GM19099 (cell line): ENCODE results near the gene SETBP1.

ENCODE experiments used
- POLR2A ChIP-seq: IDR thresholded peaks from 3 replicates; pipeline ENCODE4 v1.6.1; 2011; ENCODE audit warnings: low read depth; ENCODE audit not compliant: insufficient read length; ENCODE audit errors: extremely low read depth

SETBP1 gene

DNA sequence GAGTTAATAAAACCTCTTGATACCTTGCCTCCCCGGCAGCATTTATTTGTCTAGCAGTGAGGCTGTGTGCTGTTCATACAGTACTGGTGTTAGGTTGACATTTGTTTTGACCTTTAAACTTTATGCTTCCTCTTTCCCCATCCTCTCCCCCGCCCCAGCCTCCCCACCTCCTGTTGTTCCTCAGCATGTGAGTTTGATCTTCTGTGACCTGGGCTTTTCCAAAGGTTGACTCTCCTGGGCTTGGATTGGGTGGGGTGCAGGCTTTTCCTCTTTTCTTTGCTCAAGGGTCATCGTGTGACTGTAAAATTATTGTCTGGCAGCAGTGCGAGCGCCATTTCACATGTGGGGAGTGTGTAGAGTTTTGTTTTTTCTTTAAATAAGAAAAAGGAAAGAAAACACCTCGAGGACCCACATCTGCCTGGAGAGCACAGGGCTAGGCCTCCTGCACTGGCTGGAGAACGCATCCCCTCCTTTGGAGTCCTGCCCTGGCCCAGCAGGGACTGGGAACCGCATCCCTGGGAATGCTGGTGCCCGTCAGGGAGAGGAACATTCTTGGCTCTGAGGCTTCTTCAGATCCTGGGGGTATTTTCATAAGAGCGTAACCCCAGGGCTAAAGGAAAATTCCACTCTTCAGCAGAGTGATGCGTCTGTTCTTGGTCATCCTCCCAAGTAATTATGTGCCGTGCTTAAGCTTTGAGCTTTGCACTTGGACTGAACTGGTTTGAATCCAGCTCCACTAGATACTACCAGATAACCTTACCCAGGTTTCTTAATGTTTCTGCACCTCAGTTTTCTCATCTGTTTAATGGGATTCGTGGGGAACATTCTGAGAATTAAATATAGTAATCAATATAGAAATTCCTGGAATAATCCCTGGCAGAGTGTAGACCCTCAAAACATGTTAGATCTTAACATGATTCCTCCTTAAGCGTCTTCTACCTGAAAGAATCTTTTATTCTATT lies 91.5 kb downstream of the SETBP1 start:
- TF ChIP-seq POLR2A = no peak

DNA sequence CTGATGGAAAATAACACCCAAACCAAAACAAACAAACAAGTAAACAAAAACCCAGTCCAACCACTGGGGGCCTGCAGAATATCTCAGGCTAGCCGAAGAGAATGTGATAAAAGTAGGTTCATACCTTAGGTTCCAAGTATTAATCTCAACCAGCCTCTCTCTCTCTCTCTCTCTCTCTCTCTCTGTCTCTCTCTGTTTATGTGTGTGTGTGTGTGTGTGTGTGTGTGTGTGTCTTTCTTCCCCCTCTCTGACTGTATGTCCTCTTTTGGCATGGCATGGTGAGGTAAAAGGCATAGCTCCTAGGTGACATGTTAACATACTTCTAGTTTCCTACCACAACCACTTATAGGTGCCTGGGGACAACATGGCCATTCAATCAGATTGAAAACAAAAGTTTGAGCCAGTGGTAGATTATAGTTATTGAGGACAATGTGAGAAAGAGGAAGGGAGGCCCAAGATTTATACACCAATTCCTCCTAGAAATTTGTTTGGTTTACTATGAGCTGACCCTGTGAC lies 93.0 kb downstream of the SETBP1 start:
- TF ChIP-seq POLR2A = no peak

DNA sequence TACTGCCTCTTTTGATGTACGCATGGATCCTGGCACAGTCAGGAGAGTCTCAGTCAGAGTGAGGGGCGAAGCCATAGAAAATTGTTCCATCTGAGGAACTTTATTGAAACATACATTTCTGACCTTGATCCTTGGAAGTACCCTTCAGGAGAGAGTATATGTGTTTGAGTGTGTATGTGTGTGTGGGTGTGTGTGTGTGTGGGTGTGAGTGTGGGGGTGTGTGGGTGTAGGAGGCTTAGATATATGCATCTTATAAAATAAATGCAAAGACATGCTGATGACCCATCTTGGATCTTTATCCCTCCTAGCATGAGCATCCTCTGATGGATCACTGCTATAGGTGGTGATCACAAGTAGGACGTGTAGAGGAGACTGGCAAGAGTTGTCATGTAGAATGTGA lies 93.5 kb downstream of the SETBP1 start:
- no peak for TF ChIP-seq POLR2A

DNA sequence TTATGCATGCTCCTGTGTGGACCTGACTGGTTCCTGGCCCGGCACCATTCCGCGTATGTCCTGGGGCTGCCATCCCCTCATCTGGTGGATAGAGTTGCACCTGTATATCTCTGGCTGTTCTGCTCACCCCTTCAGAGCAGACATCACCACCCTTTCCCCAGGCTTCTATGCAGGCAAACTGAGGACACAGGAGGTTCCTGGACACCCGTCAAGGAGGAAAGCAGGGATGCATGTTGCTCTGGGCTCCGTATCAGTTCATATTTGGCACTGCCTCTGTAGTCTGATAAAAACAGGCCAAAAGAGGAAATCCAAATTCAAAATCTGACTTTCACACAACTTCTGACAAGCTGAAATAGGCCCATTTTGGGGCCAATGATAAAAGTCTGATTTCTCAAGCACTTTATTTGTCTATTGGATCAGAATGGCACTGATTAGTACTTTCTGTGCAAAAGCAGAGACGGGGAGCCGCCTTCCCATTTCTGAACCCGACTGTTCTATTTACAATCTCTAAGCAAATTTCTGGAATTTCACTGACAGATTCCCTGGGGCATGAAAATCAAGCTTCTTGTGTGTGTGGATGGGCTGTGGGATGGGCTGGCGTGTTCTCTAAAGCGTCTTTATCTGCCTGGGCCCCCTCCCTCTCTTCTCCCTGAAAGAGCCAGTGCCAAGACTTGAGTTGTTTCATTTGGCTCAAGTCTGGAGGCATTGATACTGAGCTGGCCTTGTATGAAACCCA lies 96.9 kb downstream of the SETBP1 start:
- no peak for TF ChIP-seq POLR2A

DNA sequence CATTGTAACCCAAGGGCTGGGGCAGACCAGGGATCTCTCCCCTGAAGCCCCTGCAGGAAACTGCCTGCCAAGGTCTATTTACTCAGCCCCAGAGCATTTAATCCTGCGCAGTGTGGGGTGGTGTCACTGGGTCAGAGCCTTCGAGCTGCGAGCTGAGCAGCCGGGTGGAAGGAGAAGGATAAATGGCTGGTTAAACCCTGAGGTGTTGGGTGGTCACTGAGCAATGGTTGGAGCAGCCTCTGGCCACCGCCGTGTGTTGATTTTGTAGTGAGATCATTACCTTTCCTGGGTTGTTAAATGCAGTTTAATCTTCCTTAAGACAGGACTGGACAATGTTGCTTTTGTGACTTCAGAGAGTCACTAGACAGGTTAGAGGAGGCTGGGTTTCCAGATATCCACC lies 98.1 kb downstream of the SETBP1 start:
- no peak for TF ChIP-seq POLR2A

DNA sequence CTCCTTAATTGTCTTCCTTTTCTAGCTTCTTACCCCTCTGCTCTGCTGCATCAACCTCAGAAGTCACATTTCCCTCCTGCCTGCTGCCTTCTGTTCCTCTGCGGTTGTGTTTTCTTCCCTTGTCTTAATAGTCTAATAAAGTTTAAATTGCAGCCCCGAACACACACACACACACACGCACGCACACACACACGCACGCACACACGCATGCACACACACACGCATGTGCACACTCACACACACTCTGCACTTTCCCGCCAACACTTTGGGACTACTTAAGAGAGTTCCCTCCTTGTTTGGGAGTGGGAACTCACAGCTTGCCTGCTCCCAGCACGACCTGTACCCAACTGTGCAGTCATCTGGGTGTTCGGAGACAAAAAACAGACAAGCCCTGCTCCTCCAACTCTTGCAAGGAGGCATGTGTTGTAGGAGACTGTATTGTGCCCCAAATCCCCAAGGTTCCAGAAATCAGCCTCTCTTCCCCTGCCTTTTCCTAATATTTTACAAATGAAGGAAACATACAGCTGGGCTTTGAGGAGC lies 99.1 kb downstream of the SETBP1 start:
- TF ChIP-seq POLR2A = no peak

DNA sequence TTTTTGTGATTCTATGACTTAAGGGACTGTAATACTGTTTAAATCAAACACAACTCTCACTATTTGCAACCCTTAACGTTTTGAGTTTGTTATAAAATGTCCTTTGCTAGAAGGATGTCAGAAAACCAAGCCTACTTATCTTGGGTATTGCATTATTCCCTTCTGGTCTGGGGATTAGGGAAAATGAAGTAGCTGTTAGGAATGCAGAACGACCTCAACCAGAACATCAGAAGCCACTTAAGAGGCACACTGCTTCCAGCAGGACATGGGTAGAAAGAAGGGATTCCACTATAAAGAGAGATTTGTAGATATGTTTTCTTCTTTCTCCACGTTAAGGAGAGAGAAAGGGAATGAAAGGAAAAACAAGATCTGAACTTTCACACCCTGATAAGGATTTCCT lies 101.2 kb downstream of the SETBP1 start:
- TF ChIP-seq POLR2A = no peak

DNA sequence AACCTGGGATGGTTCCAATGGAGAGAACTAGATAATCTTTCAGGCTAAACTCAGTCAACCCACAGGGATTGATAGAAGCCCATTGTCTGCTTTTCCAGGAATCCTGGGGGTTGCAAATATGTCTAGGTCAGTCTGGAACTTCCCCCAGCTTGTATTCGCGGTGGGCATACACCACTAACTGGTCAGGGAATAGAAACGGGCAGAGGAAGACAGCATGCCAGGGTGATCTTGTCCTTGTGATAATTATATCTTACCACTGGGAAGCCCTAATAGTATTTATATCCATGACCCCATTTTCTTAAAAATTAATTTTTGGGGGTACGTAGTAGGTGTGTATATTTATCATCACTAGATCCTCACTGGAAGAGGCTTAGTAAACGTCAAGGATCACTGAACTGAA lies 101.9 kb downstream of the SETBP1 start:
- no peak for TF ChIP-seq POLR2A

DNA sequence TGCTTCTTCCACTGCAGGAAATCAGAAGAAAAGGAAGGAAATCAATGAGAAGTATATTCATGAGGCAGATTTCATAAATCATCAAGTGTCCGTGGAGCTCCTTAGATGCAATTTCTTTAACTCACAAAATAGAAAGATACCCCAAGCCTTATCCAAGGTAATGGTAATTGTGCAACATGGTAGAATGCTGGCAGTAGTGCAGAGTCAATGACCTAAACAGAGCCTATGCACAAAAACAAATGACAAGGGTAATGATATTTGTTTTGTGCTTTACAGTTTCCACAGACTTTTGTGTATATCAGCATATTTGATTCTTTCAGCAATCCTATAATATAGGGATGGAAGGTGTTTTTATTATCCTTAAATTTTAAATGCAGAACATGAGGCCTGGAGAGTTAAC lies 102.7 kb downstream of the SETBP1 start:
- no peak for TF ChIP-seq POLR2A

DNA sequence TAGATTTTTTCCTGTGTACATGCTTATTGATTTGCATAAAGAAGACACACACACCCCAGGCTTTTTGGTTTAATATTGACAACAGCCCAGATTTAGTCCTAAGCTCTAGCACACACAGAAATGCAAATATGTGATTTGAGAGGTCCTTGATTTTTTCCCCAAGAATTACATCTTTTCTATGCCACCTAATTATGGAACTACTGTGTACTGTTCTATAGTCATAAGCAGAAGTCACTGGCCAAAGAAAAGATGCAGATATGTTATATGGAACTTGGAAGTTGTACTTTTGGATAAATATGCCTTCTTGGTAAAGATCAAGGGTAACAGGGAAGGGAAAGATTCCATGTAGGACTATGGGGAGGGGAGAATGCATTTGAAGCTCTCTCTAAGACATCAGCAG lies 105.6 kb downstream of the SETBP1 start:
- no peak for TF ChIP-seq POLR2A

DNA sequence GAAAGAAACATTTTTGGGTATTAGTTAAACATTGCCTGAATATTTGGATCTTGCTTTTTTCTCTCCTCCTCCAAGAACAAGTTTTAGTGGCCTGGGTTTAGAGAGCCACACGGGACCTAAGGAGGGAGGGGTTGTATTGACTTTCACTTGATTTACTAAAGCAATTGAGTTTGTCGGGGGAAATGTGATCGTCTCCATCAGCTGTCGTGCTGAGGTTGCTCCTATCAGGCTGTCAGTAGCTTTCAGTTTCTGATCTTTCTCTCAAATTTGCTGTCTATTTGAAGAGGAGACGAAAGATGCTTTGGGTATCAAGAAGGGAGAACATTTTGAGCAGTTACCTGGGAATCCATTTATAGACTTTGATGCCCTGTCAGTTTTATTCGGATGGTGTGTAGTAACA lies 106.0 kb downstream of the SETBP1 start:
- no peak for TF ChIP-seq POLR2A

DNA sequence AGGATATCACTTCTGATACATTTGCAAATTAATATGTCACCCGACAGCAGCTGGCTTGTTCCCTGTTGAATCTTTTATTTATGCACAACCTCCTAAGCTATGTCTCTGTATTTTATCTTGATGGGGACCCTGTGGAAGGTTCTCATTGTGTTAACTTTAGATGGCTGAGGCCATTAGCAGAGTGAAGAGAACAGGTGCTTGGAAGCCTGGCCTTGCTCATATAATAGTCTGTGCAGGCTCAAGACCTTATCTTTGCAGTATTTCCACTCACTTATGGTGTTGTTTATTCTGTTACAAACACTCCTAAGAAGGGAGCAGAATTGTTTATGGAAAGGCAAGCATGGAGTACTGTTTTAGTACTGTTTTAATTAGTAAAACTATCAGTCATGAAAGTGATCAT lies 107.6 kb downstream of the SETBP1 start:
- TF ChIP-seq POLR2A = no peak

DNA sequence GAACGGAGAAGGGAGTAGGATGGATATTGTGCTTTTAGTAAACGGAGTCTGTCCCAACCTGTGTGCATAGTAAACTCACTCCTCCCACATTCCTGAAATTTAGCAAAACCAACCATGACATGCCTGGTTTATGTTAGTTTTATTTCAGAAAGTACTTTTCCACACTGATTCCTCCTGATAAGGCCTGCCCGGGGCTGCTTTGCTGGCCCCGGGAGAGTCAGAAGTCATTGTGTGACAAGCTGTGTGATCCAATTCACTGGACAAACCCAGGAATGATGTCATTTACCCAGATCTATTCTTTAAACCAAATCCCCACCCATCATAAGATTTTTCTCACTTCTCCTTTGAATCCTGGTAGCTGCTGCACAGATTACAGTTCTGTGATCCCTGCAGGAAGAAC lies 109.0 kb downstream of the SETBP1 start:
- TF ChIP-seq POLR2A = no peak

DNA sequence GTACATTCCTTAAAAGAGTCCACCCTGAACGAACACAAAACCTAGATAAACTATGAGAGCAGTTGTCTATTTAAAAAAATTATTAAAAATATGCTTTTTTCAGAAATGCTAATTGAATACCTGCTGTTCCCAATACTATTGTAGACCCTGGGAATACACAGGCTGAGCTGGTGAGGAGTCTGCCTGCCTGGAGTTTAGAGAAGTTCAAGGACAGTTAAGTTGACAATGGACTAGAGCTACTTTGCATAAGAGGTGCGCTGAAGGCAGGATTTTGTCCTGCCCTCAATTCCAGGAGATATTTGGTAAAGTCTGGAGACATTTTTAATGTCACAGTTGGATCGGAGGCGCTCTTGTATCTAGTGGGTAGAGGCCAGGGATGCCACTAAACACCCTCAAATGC lies 110.2 kb downstream of the SETBP1 start:
- TF ChIP-seq POLR2A = no peak

DNA sequence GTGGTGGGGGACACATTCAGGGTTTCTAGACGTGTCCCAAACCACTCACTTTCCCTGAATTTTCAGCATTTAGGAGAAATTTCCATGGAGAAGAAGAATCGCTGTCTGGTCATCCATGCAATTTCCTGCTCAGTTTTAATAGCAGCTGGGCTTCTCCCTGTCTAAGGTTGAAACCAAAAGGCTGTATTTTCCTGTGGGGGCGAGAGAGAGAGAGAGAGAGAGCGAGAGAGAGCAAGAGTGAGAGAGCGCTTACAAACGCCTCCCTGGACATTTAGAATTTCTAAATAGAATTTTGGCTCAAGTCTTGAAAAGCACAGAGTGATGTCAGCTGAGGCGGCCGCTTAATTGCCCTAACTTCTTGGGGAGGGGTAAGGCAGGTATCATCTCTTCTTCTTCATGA lies 110.8 kb downstream of the SETBP1 start:
- TF ChIP-seq POLR2A = no peak

DNA sequence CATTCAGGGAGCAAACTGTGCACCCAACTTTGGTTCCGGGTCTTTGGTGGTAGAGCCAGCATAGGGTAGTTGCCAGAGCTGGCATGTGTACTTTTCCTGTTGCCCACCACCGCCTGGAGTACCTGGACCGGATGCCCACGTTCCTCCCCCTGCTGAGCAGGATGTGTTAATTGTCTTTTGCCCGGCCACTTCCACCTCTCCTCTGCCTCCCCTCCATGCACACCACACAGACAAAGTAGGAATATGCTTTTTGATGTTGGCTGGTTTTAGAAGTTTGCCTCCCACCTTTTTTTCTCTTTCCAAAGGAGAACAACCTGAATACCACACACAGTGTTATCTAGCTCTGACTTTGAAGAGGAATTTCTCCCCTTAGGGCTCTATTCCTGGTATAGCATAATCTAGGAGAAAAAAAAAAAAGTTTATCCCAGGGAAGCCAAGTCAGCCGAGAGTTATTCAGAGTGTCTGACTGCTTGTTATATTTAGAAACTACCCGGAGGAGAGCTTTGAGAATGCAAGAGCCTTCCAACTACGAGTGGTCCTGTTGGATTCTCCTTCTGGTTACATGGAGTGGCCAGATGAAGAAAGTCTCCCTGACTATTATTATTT lies 111.9 kb downstream of the SETBP1 start:
- no peak for TF ChIP-seq POLR2A

DNA sequence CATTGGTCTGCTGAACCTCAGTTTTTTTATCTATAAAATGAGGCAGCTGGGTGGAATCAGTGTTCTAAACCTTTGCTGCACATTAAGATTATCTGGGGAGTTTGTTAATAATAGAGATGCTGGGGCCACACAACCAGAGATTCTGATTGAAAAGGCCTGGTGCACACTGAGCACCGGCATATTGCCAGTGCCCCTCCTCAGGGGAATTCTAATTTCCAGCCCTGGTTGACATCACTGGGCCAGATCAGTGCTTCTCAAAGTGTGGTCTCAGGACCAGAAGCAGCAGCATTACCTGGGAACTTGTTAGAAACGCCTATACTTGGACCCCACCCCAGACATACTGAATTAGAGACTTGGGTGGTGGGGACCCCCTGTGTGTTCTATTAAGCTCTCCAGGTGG lies 112.5 kb downstream of the SETBP1 start:
- TF ChIP-seq POLR2A = no peak
